PC-3 (cell line): ENCODE results near the gene CTRB2.

Experiments used
- EZH2 ChIP-seq: fragments of 300-600 bp; sonication (generic); IDR thresholded peaks from one replicate; pipeline ENCODE4 v1.6.1; 2017; ENCODE audit warnings: antibody characterized with exemption, mild to moderate bottlenecking, low read length; ENCODE audit not compliant: unreplicated experiment
- EZH2phosphoT487 ChIP-seq: fragments of 300-600 bp; sonication (generic); IDR thresholded peaks from 2 replicates; pipeline ENCODE4 v1.6.1; 2018; ENCODE audit warnings: mild to moderate bottlenecking, antibody characterized with exemption, low read length, borderline replicate concordance
- TF ChIP-seq, protein P1 (sequence below): fragments of 300-600 bp; sonication (generic); conservative IDR thresholded peaks from 2 replicates; pipeline ENCODE4 v1.5.1; 2017; ENCODE audit warnings: antibody characterized with exemption, low read depth, mild to moderate bottlenecking, low read length

DNA sequence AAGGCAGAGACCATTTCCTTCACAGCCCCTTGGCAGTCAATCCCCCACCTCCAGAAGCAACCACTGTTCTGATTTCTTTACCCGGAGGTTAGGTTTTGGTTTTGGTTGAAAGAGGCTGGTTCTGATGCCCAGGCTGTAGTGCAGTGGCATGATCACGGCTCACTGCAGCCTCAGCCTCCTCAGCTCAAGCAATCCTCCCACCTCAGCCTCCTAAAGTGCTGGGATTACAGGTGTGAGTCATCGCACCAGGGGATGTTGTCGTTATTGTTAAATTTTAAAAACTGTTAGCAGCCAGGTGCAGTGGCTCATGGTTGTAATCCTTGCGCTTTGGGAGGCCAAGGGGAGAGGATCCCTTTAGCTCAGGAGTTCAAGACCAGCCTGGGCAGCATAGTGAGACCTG, 3.0 kb upstream of the CTRB2 start:
- TF ChIP-seq, protein P1, sequence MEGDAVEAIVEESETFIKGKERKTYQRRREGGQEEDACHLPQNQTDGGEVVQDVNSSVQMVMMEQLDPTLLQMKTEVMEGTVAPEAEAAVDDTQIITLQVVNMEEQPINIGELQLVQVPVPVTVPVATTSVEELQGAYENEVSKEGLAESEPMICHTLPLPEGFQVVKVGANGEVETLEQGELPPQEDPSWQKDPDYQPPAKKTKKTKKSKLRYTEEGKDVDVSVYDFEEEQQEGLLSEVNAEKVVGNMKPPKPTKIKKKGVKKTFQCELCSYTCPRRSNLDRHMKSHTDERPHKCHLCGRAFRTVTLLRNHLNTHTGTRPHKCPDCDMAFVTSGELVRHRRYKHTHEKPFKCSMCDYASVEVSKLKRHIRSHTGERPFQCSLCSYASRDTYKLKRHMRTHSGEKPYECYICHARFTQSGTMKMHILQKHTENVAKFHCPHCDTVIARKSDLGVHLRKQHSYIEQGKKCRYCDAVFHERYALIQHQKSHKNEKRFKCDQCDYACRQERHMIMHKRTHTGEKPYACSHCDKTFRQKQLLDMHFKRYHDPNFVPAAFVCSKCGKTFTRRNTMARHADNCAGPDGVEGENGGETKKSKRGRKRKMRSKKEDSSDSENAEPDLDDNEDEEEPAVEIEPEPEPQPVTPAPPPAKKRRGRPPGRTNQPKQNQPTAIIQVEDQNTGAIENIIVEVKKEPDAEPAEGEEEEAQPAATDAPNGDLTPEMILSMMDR, result no peak
- TF ChIP-seq EZH2phosphoT487 (no peak), EZH2 (no peak)
